ENCODE data around the gene PIP5K1B.

PIP5K1B gene

GRCh38 chr9:68751556-68751955 lies 46.5 kb downstream of the PIP5K1B start:
- H3K27me3 ChIP-seq (replicated peaks): no peaks in the 10 kb centered on the region
- no peak overlapping the region for H3K4me3 ChIP-seq (ENCODE audit: low read depth, low read length)
- in situ Hi-C loops (cut with HindIII; ENCODE audit: low pct_ligation_motif_present, low sequenced_read_pairs): no loop called here

GRCh38 chr9:68755051-68755450 lies 50.0 kb downstream of the PIP5K1B start:
- no peak for DNase-seq
- H3K4me3 ChIP-seq (ENCODE audit: low read depth, low read length): no peak overlapping the region
- H3K36me3 ChIP-seq (replicated peaks): no peaks in the 10 kb centered on the region
- H3K27ac ChIP-seq: no peak overlapping the region
- in situ Hi-C loops (cut with HindIII; ENCODE audit: low pct_ligation_motif_present, low sequenced_read_pairs): no loop called here
- no peak for TF ChIP-seq CTCF (IDR thresholded peaks at IDR 0.05; ENCODE audit: low read depth, low read length, missing control alignments)
- H3K27me3 ChIP-seq (replicated peaks): no peaks in the 10 kb centered on the region

More at GRCh38 chr9:68751556-68751955, 46.5 kb downstream of the PIP5K1B start:
- Histone ChIP-seq H3K36me3 (replicated peaks) (no peaks in the 10 kb centered on the region), H3K27ac (no peak overlapping the region)
- DNase-seq: no peak
- no peak for TF ChIP-seq CTCF (IDR thresholded peaks at IDR 0.05; ENCODE audit: low read depth, low read length, missing control alignments)

GRCh38 chr9:68755752-68756151 lies 50.7 kb downstream of the PIP5K1B start:
- H3K27ac ChIP-seq: no peak overlapping the region
- in situ Hi-C loops (cut with HindIII; ENCODE audit: low pct_ligation_motif_present, low sequenced_read_pairs): no loop called here
- no peaks in the 10 kb centered on the region for H3K27me3 ChIP-seq (replicated peaks)
- TF ChIP-seq CTCF (IDR thresholded peaks at IDR 0.05; ENCODE audit: low read depth, low read length, missing control alignments): no peak
- H3K4me3 ChIP-seq (ENCODE audit: low read depth, low read length): no peak overlapping the region
- H3K36me3 ChIP-seq (replicated peaks): no peaks in the 10 kb centered on the region
- DNase-seq: no peak

GRCh38 chr9:68759981-68760673 lies 55.1 kb downstream of the PIP5K1B start:
- no peak for DNase-seq
- in situ Hi-C loops (cut with HindIII; ENCODE audit: low pct_ligation_motif_present, low sequenced_read_pairs): no loop called here

GRCh38 chr9:68760674-68761333 lies 55.8 kb downstream of the PIP5K1B start:
- Histone ChIP-seq H3K4me3 (ENCODE audit: low read depth, low read length) (no peak overlapping the region), H3K27ac (no peak overlapping the region), H3K36me3 (replicated peaks) (no peaks in the 10 kb centered on the region), H3K27me3 (replicated peaks) (no peaks in the 10 kb centered on the region)
- DNase-seq: no peak
- in situ Hi-C loops (cut with HindIII; ENCODE audit: low pct_ligation_motif_present, low sequenced_read_pairs): no loop called here
- no peak for TF ChIP-seq CTCF (IDR thresholded peaks at IDR 0.05; ENCODE audit: low read depth, low read length, missing control alignments)

More at GRCh38 chr9:68759981-68760673, 55.1 kb downstream of the PIP5K1B start:
- TF ChIP-seq CTCF (IDR thresholded peaks at IDR 0.05; ENCODE audit: low read depth, low read length, missing control alignments): no peak
- no peak overlapping the region for H3K27ac ChIP-seq
- H3K4me3 ChIP-seq (ENCODE audit: low read depth, low read length): no peak overlapping the region
- H3K27me3 ChIP-seq (replicated peaks): no peaks in the 10 kb centered on the region
- H3K36me3 ChIP-seq (replicated peaks): no peaks in the 10 kb centered on the region
